Activated CD8-positive, alpha-beta T cell treated with anti-CD3 and anti-CD28 coated beads for 36 hours (primary cell): ENCODE results near the gene LDLRAD2. TPM values are rescaled to one million over a fixed set of nuclear protein-coding genes. Genes with fewer than 3 reads are reported as not detected.

Experiments used
- ATAC-seq: fragments of 200-7000 bp; cut with Tn5 transposase; one replicate; pipeline ENCODE4 v1.10.0; 2021; ENCODE audit warnings: mild to moderate bottlenecking, moderate library complexity
- CTCF ChIA-PET: fragments of 350-600 bp; sonication (Branson Sonifier 250); formaldehyde crosslinking; loops from one replicate; lab custom pipeline; 2021; ENCODE audit warnings: antibody characterized with exemption; lab: Charles Lee
- POLR2A ChIA-PET: fragments of 350-600 bp; sonication (Branson Sonifier 250); formaldehyde crosslinking; loops from one replicate; lab custom pipeline; 2021; ENCODE audit warnings: antibody characterized with exemption; lab: Charles Lee
- DNase-seq: peaks from one replicate; pipeline ENCODE4 v3.0.0-alpha.2; 2020
- H3K27ac Mint-ChIP-seq: one replicate; pipeline ENCODE4 v1.8.0; 2021; ENCODE audit warnings: mild to moderate bottlenecking, mixed read lengths
- H3K27me3 Mint-ChIP-seq: one replicate; pipeline ENCODE4 v1.8.0; 2021; ENCODE audit warnings: mixed read lengths
- H3K36me3 Mint-ChIP-seq: one replicate; pipeline ENCODE4 v1.8.0; 2021; ENCODE audit warnings: low read depth, mixed read lengths
- H3K4me1 Mint-ChIP-seq: one replicate; pipeline ENCODE4 v1.8.0; 2021; ENCODE audit warnings: low read depth, mixed read lengths
- H3K4me3 Mint-ChIP-seq: one replicate; pipeline ENCODE4 v1.8.0; 2021; ENCODE audit warnings: mild to moderate bottlenecking, moderate library complexity, mixed read lengths
- H3K9me3 Mint-ChIP-seq: one replicate; pipeline ENCODE4 v1.8.0; 2021; ENCODE audit warnings: mixed read lengths
- CTCF ChIP-seq: fragments of 200-600 bp; IDR thresholded peaks from one replicate; pipeline ENCODE4 v1.8.0; 2022; ENCODE audit warnings: antibody characterized with exemption, mild to moderate bottlenecking
- intact Hi-C: fragments of 100-400 bp; cut with micrococcal nuclease; formaldehyde crosslinking; loops from one replicate; pipeline ENCODE4 v1.10.0; 2022
- total RNA-seq, 2 experiments: library from RNA; stranded (reverse); gene quantifications; one replicate each; pipeline ENCODE4 v1.2.3, GENCODE V29; 2021

Gene LDLRAD2
- total RNA-seq, 2 experiments from 2014 or later = 0.07 TPM; not detected in 1

GRCh38 chr1:21842606-21843162 is 30.6 kb downstream of the LDLRAD2 start:
- ChIA-PET POLR2A (no interaction called here), CTCF (no interaction called here)
- Mint-ChIP-seq H3K36me3 (no peaks in the 10 kb centered on the region), H3K27me3 (no peaks in the 10 kb centered on the region), H3K9me3 (no peaks in the 10 kb centered on the region), H3K4me3 (no peak overlapping the region), H3K4me1 (no peaks in the 10 kb centered on the region), H3K27ac (no peak overlapping the region)
- no peak for TF ChIP-seq CTCF
- intact Hi-C loops = no loop called here
- DNase-seq (no peak), ATAC-seq (no peak)

GRCh38 chr1:21843208-21843607 is 31.1 kb downstream of the LDLRAD2 start:
- no peaks in the 10 kb centered on the region for H3K27me3 Mint-ChIP-seq
- ATAC-seq = no peak
- DNase-seq = no peak
- POLR2A ChIA-PET = no interaction called here
- no peaks in the 10 kb centered on the region for H3K36me3 Mint-ChIP-seq
- H3K27ac Mint-ChIP-seq = no peak overlapping the region
- no peaks in the 10 kb centered on the region for H3K4me1 Mint-ChIP-seq
- no peaks in the 10 kb centered on the region for H3K9me3 Mint-ChIP-seq
- CTCF ChIA-PET = no interaction called here
- H3K4me3 Mint-ChIP-seq = no peak overlapping the region
- intact Hi-C loops = no loop called here
- TF ChIP-seq CTCF = no peak

- Mint-ChIP-seq H3K36me3 (no peaks in the 10 kb centered on the region), H3K4me3 (no peak overlapping the region), H3K9me3 (no peaks in the 10 kb centered on the region), H3K27me3 (no peaks in the 10 kb centered on the region), H3K4me1 (no peaks in the 10 kb centered on the region), H3K27ac (no peak overlapping the region)
- ChIA-PET CTCF (no interaction called here), POLR2A (no interaction called here)
- DNase-seq (no peak), ATAC-seq (no peak)
- intact Hi-C loops = no loop called here
- no peak for TF ChIP-seq CTCF
These were observed 31.9 kb downstream of the LDLRAD2 start for GRCh38 chr1:21843996-21844395.

GRCh38 chr1:21845646-21846641 is 33.9 kb downstream of the LDLRAD2 start:
- H3K27ac Mint-ChIP-seq = no peak overlapping the region
- no peak overlapping the region for H3K4me3 Mint-ChIP-seq
- ChIA-PET POLR2A (no interaction called here), CTCF (no interaction called here)
- no peaks in the 10 kb centered on the region for H3K36me3 Mint-ChIP-seq
- no peaks in the 10 kb centered on the region for H3K27me3 Mint-ChIP-seq
- no peaks in the 10 kb centered on the region for H3K4me1 Mint-ChIP-seq
- no peak for ATAC-seq
- no peak for TF ChIP-seq CTCF
- intact Hi-C loops = no loop called here
- no peak for DNase-seq
- H3K9me3 Mint-ChIP-seq = no peaks in the 10 kb centered on the region
